ENCODE results near the gene SEH1L. TPM values are rescaled to one million over a fixed set of nuclear protein-coding genes. Genes with fewer than 3 reads are reported as not detected.

SEH1L gene
- polyA plus RNA-seq, 1 donor from 2014 or later, result 11.5 TPM

GRCh38 chr18:13035249-13035914 lies 87.6 kb downstream of the SEH1L start:
- no peaks in the 10 kb centered on the region for H3F3A ChIP-seq (ENCODE audit: insufficient read depth, low read length, poor library complexity, severe bottlenecking)
- no peak overlapping the region for H3K27ac ChIP-seq (ENCODE audit: low read length)
- TF ChIP-seq REST (IDR thresholded peaks at IDR 0.05; ENCODE audit: borderline replicate concordance) (no peak), POLR2AphosphoS5 (IDR thresholded peaks at IDR 0.05) (no peak), SMC3 (conservative IDR thresholded peaks at IDR 0.05; ENCODE audit: poor library complexity) (no peak), EZH2 (IDR thresholded peaks at IDR 0.05; ENCODE audit: borderline replicate concordance, insufficient read depth, low read length, poor library complexity, severe bottlenecking) (no peak), RAD21 (conservative IDR thresholded peaks at IDR 0.05) (no peak), CTCF (IDR thresholded peaks at IDR 0.05; ENCODE audit: poor library complexity, severe bottlenecking) (no peak), TAF1 (IDR thresholded peaks at IDR 0.05; ENCODE audit: low read depth) (no peak), MXI1 (conservative IDR thresholded peaks at IDR 0.05; ENCODE audit: poor library complexity, severe bottlenecking) (no peak), EP300 (conservative IDR thresholded peaks at IDR 0.05; ENCODE audit: poor library complexity, severe bottlenecking) (no peak)
- no peaks in the 10 kb centered on the region for H3K27me3 ChIP-seq (ENCODE audit: insufficient read depth, low read depth, low read length)
- H3K4me3 ChIP-seq (ENCODE audit: low read length), result no peak overlapping the region
- no peaks in the 10 kb centered on the region for H3K79me2 ChIP-seq (replicated peaks; ENCODE audit: insufficient read depth, low read length)
- H2AFZ ChIP-seq (ENCODE audit: low read depth, low read length), result no peak overlapping the region
- peaks cover 7% of the 10 kb centered on the region for H3K36me3 ChIP-seq (ENCODE audit: insufficient read depth, low read length)
- no peak overlapping the region for H3K4me2 ChIP-seq (ENCODE audit: low read length)
- no peak overlapping the region for H3K9ac ChIP-seq (ENCODE audit: low read length)
- H3K9me2 ChIP-seq (ENCODE audit: insufficient read depth, low read length), result no peaks in the 10 kb centered on the region
- no peaks in the 10 kb centered on the region for H3K9me3 ChIP-seq (ENCODE audit: low read length)
- no peaks in the 10 kb centered on the region for H4K20me1 ChIP-seq (ENCODE audit: insufficient read depth)

GRCh38 chr18:13036622-13037320 lies 89.0 kb downstream of the SEH1L start:
- Histone ChIP-seq H3K27me3 (ENCODE audit: insufficient read depth, low read depth, low read length) (no peaks in the 10 kb centered on the region), H3K9me2 (ENCODE audit: insufficient read depth, low read length) (no peaks in the 10 kb centered on the region), H3F3A (ENCODE audit: insufficient read depth, low read length, poor library complexity, severe bottlenecking) (no peaks in the 10 kb centered on the region), H3K9ac (ENCODE audit: low read length) (no peak overlapping the region), H3K4me2 (ENCODE audit: low read length) (no peak overlapping the region), H3K4me3 (ENCODE audit: low read length) (no peak overlapping the region), H3K79me2 (replicated peaks; ENCODE audit: insufficient read depth, low read length) (no peaks in the 10 kb centered on the region), H2AFZ (ENCODE audit: low read depth, low read length) (no peak overlapping the region), H4K20me1 (ENCODE audit: insufficient read depth) (no peaks in the 10 kb centered on the region), H3K27ac (ENCODE audit: low read length) (no peak overlapping the region), H3K9me3 (ENCODE audit: low read length) (no peaks in the 10 kb centered on the region), H3K36me3 (ENCODE audit: insufficient read depth, low read length) (peaks cover 7% of the 10 kb centered on the region)
- no peak for TF ChIP-seq TAF1 (IDR thresholded peaks at IDR 0.05; ENCODE audit: low read depth)
- TF ChIP-seq SMC3 (conservative IDR thresholded peaks at IDR 0.05; ENCODE audit: poor library complexity), result no peak
- TF ChIP-seq EZH2 (IDR thresholded peaks at IDR 0.05; ENCODE audit: borderline replicate concordance, insufficient read depth, low read length, poor library complexity, severe bottlenecking), result no peak
- no peak for TF ChIP-seq EP300 (conservative IDR thresholded peaks at IDR 0.05; ENCODE audit: poor library complexity, severe bottlenecking)
- no peak for TF ChIP-seq CTCF (IDR thresholded peaks at IDR 0.05; ENCODE audit: poor library complexity, severe bottlenecking)
- TF ChIP-seq REST (IDR thresholded peaks at IDR 0.05; ENCODE audit: borderline replicate concordance), result no peak
- no peak for TF ChIP-seq RAD21 (conservative IDR thresholded peaks at IDR 0.05)
- TF ChIP-seq MXI1 (conservative IDR thresholded peaks at IDR 0.05; ENCODE audit: poor library complexity, severe bottlenecking), result no peak
- TF ChIP-seq POLR2AphosphoS5 (IDR thresholded peaks at IDR 0.05), result no peak

Data from neural cell (in vitro differentiated cells).